Measurements from ENCODE around the gene LMAN1L. TPM values are rescaled to one million over a fixed set of nuclear protein-coding genes. Genes with fewer than 3 reads are reported as not detected.

Gene LMAN1L
- total RNA-seq, 4 donors from 2014 or later, result not detected

GRCh38 chr15:74833376-74834107, 20.9 kb downstream of the LMAN1L start:
- no peaks in the 10 kb centered on the region for H3K27me3 ChIP-seq
- TF ChIP-seq POLR2A (IDR thresholded peaks at IDR 0.05) (no peak), CTCF (IDR thresholded peaks at IDR 0.05 in 4 of 5, conservative IDR thresholded peaks at IDR 0.05 in 1 of 5) (no peak)
- DNase-seq (no peak), ATAC-seq (no peak)
- no peak overlapping the region for H3K4me3 ChIP-seq
- in situ Hi-C loops (cut with MboI; ENCODE audit: low sequenced_read_pairs in 4 of 4) (no loop called here), intact Hi-C loops (cut with DNase I; ENCODE audit: low total_unique reads) (loop anchor here (2.0 kb wide), 1 partner anchor 63 kb away; no protein-coding TSS in a partner anchor)
- H3K36me3 ChIP-seq, result peaks cover 0 to 10% of the 10 kb centered on the region in 2 donors
- H3K9me3 ChIP-seq, result no peaks in the 10 kb centered on the region
- no peak overlapping the region for H3K27ac ChIP-seq
- peaks cover 16 to 19% of the 10 kb centered on the region in 2 donors for H3K4me1 ChIP-seq

GRCh38 chr15:74835312-74835823, 22.7 kb downstream of the LMAN1L start:
- Histone ChIP-seq H3K9me3 (no peaks in the 10 kb centered on the region), H3K4me1 (peaks cover 16 to 19% of the 10 kb centered on the region in 2 donors), H3K4me3 (no peak overlapping the region), H3K36me3 (peaks cover 0 to 16% of the 10 kb centered on the region in 2 donors), H3K27ac (no peak overlapping the region), H3K27me3 (no peaks in the 10 kb centered on the region)
- DNase-seq (peak in 1 of 2 donors; percentile 56), ATAC-seq (peak; percentile 40 to 57)
- in situ Hi-C loops (cut with MboI; ENCODE audit: low sequenced_read_pairs in 4 of 4), result no loop called here
- intact Hi-C loops (cut with DNase I; ENCODE audit: low total_unique reads), result loop anchor here (2.0 kb wide), 1 partner anchor 65 kb away; no protein-coding TSS in a partner anchor
- no peak for TF ChIP-seq POLR2A (IDR thresholded peaks at IDR 0.05)
- peak; percentile 61 to 80 (median 71) for TF ChIP-seq CTCF (IDR thresholded peaks at IDR 0.05 in 4 of 5, conservative IDR thresholded peaks at IDR 0.05 in 1 of 5)

- TF ChIP-seq CTCF (IDR thresholded peaks at IDR 0.05 in 4 of 5, conservative IDR thresholded peaks at IDR 0.05 in 1 of 5) (no peak), POLR2A (IDR thresholded peaks at IDR 0.05) (no peak)
- in situ Hi-C loops (cut with MboI; ENCODE audit: low sequenced_read_pairs in 4 of 4), result no loop called here
- DNase-seq (no peak), ATAC-seq (no peak)
- H3K9me3 ChIP-seq, result no peaks in the 10 kb centered on the region
- H3K4me3 ChIP-seq, result no peak overlapping the region
- peaks cover 8 to 9% of the 10 kb centered on the region in 2 donors for H3K4me1 ChIP-seq
- intact Hi-C loops (cut with DNase I; ENCODE audit: low total_unique reads), result no loop called here
- H3K27me3 ChIP-seq, result no peaks in the 10 kb centered on the region
- H3K36me3 ChIP-seq, result peaks cover 0 to 26% of the 10 kb centered on the region in 2 donors
- no peak overlapping the region for H3K27ac ChIP-seq
Observed at GRCh38 chr15:74836846-74837245, 24.2 kb downstream of the LMAN1L start.

- Histone ChIP-seq H3K27me3 (no peaks in the 10 kb centered on the region), H3K36me3 (peaks cover 0 to 26% of the 10 kb centered on the region in 2 donors), H3K4me3 (no peak overlapping the region), H3K9me3 (no peaks in the 10 kb centered on the region), H3K27ac (no peak overlapping the region), H3K4me1 (peaks cover under 1 to 10% of the 10 kb centered on the region in 2 donors)
- no peak for ATAC-seq
- in situ Hi-C loops (cut with MboI; ENCODE audit: low sequenced_read_pairs in 4 of 4) (no loop called here), intact Hi-C loops (cut with DNase I; ENCODE audit: low total_unique reads) (no loop called here)
- TF ChIP-seq POLR2A (IDR thresholded peaks at IDR 0.05) (no peak), CTCF (IDR thresholded peaks at IDR 0.05 in 4 of 5, conservative IDR thresholded peaks at IDR 0.05 in 1 of 5) (no peak)
- no peak for DNase-seq
Observed at GRCh38 chr15:74837482-74838136, 25.0 kb downstream of the LMAN1L start.
